Measurements from ENCODE around the gene CMSS1.

Gene CMSS1

GRCh38 chr3:100210772-100211135 is 393.1 kb downstream of the CMSS1 start:
- DNase-seq (ENCODE audit: extremely low read depth, low read depth) = peak; percentile 92
- TF ChIP-seq CTCF (IDR thresholded peaks at IDR 0.05; ENCODE audit: low read depth, low read length) = no peak

DNA sequence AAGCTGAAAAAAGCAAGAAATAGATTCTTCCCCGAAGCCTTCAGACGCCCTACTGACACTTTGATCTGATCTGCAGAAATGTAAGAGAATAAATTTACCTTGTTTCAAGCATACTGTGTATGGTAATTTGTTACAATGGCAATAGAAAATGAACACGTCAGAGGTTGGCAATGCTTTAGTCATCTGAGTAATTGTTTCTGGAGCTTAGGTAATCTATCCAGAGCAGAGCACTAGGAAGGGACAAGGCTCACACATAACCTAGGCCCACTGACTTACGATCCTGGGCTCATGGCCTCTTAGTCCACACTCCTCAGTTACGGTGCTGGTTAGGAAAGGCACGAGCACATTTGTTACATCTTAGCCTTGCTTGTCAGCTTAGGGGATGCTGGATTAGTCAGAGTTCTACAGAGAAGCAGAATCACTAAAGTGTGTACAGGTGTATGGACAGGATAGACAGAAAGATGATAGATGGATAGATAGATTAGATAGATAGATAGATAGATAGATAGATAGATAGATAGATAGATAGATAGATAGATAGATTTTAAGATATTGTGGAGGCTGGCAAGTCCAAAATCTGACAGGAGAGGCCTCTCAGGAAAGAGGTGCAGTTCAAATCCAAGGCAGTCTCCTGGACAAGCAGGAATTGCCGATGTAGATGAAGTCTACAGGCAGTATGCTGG is 396.4 kb downstream of the CMSS1 start:
- TF ChIP-seq CTCF (IDR thresholded peaks at IDR 0.05; ENCODE audit: low read depth, low read length) = no peak
- DNase-seq (ENCODE audit: extremely low read depth, low read depth) = no peak

DNA sequence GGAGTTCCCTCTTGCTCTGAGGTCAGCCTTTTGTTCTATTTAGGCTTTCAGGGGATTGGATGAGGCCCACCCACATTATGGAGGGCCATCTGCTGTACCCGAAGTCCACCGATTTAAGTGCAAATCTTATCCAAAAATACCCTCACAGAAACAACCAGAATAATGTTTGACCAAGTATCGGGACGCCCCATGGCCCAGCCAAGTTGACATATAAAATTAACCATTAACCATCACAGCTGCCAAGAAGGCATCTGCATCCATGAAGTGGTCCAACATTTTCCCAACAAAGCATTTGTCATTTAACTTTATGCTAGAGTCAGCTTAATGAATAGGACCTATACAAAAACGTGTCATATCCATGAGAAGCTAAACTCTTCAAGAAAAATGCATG is 396.9 kb downstream of the CMSS1 start:
- no peak for DNase-seq (ENCODE audit: extremely low read depth, low read depth)
- no peak for TF ChIP-seq CTCF (IDR thresholded peaks at IDR 0.05; ENCODE audit: low read depth, low read length)

DNA sequence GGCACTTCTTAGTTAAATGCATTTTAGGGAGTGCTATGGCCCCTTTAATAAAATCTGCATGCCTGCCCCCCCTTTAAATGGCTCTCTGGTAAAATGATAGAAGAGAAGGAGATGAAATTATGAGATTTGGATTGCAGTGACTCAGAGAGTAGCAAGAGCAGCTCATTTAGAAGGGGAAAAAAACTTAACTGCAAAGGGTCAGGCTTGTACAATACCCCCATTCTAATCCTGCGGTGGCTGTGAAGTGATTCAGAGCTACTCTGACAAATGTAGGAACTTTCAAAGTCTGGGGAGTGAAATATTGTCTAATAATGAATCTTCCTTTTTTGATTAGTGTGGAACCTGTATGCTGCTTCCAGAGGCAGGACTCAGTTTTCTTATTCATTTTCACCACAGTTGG is 399.1 kb downstream of the CMSS1 start:
- DNase-seq (ENCODE audit: extremely low read depth, low read depth) = no peak
- no peak for TF ChIP-seq CTCF (IDR thresholded peaks at IDR 0.05; ENCODE audit: low read depth, low read length)

GRCh38 chr3:100221159-100221558 is 403.5 kb downstream of the CMSS1 start:
- no peak for TF ChIP-seq CTCF (IDR thresholded peaks at IDR 0.05; ENCODE audit: low read depth, low read length)
- no peak for DNase-seq (ENCODE audit: extremely low read depth, low read depth)

DNA sequence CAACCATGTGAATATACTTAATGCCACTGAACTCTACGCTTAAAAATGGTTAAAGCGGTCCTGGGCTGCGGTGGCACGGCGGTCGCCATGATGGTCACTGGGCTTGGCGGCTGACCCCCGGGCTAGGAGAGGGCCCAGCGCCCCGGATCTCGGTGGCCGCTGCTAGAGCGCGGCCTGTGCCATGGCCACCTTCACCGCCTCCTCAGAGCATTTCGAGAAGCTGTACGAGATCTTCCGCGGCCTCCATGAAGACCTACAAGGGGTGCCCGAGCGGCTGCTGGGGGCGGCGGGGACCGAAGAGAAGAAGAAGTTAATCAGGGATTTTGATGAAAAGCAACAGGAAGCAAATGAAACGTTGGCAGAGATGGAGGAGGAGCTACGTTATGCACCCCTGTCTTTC is 407.5 kb downstream of the CMSS1 start:
- DNase-seq (ENCODE audit: extremely low read depth, low read depth) = no peak
- no peak for TF ChIP-seq CTCF (IDR thresholded peaks at IDR 0.05; ENCODE audit: low read depth, low read length)

DNA sequence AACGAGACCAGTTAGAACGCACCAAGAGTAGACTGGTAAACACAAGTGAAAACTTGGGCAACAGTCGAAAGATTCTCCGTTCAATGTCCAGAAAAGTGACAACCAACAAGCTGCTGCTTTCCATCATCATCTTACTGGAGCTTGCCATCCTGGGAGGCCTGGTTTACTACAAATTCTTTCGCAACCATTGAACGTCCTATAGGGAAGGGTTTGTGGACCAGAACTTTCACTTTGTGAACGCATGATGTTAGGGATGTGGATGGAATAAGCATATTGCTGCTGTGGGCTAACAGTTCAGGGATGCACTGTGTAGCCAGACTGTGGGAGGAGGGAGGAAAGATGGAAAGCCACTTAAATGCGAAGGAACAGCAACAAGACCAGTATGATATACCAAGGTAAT is 408.2 kb downstream of the CMSS1 start:
- no peak for DNase-seq (ENCODE audit: extremely low read depth, low read depth)
- no peak for TF ChIP-seq CTCF (IDR thresholded peaks at IDR 0.05; ENCODE audit: low read depth, low read length)

Data from AG09319 (cell line).